Measurements from ENCODE around the gene SARM1. TPM values are rescaled to one million over a fixed set of nuclear protein-coding genes. Genes with fewer than 3 reads are reported as not detected.

The SARM1 gene
- total and polyA plus RNA-seq, 2 donors (not counting 3 experiments of a cell fraction or from before 2014, with no cell fraction given) = 5.6 to 7.0 TPM

DNA sequence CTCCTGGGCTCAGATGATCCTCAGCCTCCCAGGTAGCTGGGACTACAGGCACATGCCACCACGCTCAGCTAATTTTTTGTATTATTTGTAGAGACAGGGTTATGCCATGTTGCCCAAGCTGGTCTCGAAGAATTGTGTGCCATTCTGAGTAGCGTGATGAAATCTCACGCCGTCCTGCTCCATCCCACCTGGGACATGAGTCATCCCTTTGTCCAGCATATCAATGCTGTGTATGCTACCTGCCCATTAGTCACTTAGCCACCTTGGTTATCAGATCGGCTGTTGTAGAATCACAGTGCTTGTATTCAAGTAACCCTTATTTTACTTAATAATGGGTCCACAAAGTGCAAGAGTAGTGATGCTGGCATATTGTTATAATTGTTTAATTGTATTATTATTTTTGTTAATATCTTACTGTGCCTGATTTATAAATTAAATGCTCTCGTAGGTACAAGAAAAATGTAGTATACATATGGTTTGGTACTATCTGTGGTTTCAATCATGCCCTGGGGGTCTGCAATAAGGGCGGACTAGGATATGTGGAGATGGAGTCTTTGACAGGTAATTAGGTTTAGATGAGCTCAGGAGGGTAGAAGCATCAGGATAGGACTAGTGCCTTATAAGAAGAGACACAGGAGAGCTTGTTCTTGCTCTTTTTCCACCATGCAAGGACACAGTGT is 75.4 kb downstream of the SARM1 start:
- no peaks in the 10 kb centered on the region for H3K36me3 ChIP-seq (ENCODE audit: control insufficient read depth in 2 of 2, extremely low read depth in 1 of 2, insufficient read depth in 2 of 2, low read length in 2 of 2)
- H3K79me2 ChIP-seq (ENCODE audit: control insufficient read depth, insufficient read depth, low read length) = no peaks in the 10 kb centered on the region
- H3K9me3 ChIP-seq (replicated peaks; ENCODE audit: control insufficient read depth, insufficient read depth, low read length) = no peaks in the 10 kb centered on the region
- ChIA-PET POLR2A (no interaction called here), CTCF (interaction anchor here (1.9 kb wide), 1 partner anchor 30 kb away, joined by 5 read pairs; no protein-coding TSS in a partner anchor)
- no peak for TF ChIP-seq POLR2AphosphoS5 (IDR thresholded peaks at IDR 0.05; ENCODE audit: insufficient read depth, low read depth, low read length)
- TF ChIP-seq, protein P1, sequence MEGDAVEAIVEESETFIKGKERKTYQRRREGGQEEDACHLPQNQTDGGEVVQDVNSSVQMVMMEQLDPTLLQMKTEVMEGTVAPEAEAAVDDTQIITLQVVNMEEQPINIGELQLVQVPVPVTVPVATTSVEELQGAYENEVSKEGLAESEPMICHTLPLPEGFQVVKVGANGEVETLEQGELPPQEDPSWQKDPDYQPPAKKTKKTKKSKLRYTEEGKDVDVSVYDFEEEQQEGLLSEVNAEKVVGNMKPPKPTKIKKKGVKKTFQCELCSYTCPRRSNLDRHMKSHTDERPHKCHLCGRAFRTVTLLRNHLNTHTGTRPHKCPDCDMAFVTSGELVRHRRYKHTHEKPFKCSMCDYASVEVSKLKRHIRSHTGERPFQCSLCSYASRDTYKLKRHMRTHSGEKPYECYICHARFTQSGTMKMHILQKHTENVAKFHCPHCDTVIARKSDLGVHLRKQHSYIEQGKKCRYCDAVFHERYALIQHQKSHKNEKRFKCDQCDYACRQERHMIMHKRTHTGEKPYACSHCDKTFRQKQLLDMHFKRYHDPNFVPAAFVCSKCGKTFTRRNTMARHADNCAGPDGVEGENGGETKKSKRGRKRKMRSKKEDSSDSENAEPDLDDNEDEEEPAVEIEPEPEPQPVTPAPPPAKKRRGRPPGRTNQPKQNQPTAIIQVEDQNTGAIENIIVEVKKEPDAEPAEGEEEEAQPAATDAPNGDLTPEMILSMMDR (IDR thresholded peaks at IDR 0.05; ENCODE audit: extremely low read depth in 1 of 2, insufficient read depth in 1 of 2, low read depth in 1 of 2, low read length in 2 of 2) = no peak
- TF ChIP-seq, protein P2, sequence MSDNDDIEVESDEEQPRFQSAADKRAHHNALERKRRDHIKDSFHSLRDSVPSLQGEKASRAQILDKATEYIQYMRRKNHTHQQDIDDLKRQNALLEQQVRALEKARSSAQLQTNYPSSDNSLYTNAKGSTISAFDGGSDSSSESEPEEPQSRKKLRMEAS (IDR thresholded peaks at IDR 0.05; ENCODE audit: insufficient read depth, insufficient read length) = no peak
- TF ChIP-seq POLR2A (IDR thresholded peaks at IDR 0.05; ENCODE audit: low read depth, low read length) = no peak
- peak; percentile 7 for TF ChIP-seq JUN (IDR thresholded peaks at IDR 0.05; ENCODE audit: borderline replicate concordance, insufficient read depth, insufficient read length, low read depth)
- no peak for TF ChIP-seq FOS (IDR thresholded peaks at IDR 0.05; ENCODE audit: borderline replicate concordance, insufficient read depth, low read length)
- no peak for TF ChIP-seq GATA2 (IDR thresholded peaks at IDR 0.05; ENCODE audit: insufficient read depth, insufficient read length, low read depth, low read length)
- H3K4me3 ChIP-seq (replicated peaks in 1 of 3; ENCODE audit: insufficient read depth in 1 of 3, low read depth in 1 of 3, low read length in 3 of 3) = no peak overlapping the region
- intact Hi-C loops (cut with micrococcal nuclease) (no loop called here), dilution Hi-C loops (cut with MboI; ENCODE audit: extremely low pct_ligation_motif_present, low sequenced_read_pairs) (no loop called here)
- DNase-seq (ENCODE audit: low read depth, low spot score) (no peak), FAIRE-seq (no peak)
- no peak overlapping the region for H3K27ac ChIP-seq (ENCODE audit: insufficient read depth, low read depth, low read length)
- no TSS peak for BruUV-seq (replicated peaks)
- no peak overlapping the region for H3K9ac ChIP-seq (replicated peaks; ENCODE audit: extremely low read depth, insufficient read depth, low read length)
- H3K9me1 ChIP-seq (replicated peaks; ENCODE audit: control insufficient read depth, extremely low read depth, insufficient read depth, low read length) = no peaks in the 10 kb centered on the region
- no peak overlapping the region for H3K4me2 ChIP-seq (ENCODE audit: insufficient read depth, low read length)
- peaks cover 6 to 8% of the 10 kb centered on the region in 2 experiments for H3K27me3 ChIP-seq (ENCODE audit: control insufficient read depth in 2 of 2, insufficient read depth in 2 of 2, low read length in 2 of 2)
- no peak overlapping the region for H2AFZ ChIP-seq (ENCODE audit: low read depth, low read length)
- H3K4me1 ChIP-seq (ENCODE audit: control insufficient read depth, extremely low read depth, insufficient read depth, low read length) = no peaks in the 10 kb centered on the region
- no peaks in the 10 kb centered on the region for H4K20me1 ChIP-seq (replicated peaks; ENCODE audit: control insufficient read depth, extremely low read depth, insufficient read depth, low read length)
